ELR (cell line): ENCODE measurements around the gene KRTAP10-2.
A peak's percentile ranks its signal among the peaks of the same experiment; 100 is the strongest.
"Not testable (repeated sequence)": the region's sequence is repeated elsewhere in the genome, so short reads cannot be mapped to it uniquely, and the experiment has no call there.

Source experiments
- DNase-seq: peaks from one replicate; pipeline ENCODE4 v3.0.0-alpha.2; 2015; ENCODE audit warnings: low read depth

The KRTAP10-2 gene

DNA sequence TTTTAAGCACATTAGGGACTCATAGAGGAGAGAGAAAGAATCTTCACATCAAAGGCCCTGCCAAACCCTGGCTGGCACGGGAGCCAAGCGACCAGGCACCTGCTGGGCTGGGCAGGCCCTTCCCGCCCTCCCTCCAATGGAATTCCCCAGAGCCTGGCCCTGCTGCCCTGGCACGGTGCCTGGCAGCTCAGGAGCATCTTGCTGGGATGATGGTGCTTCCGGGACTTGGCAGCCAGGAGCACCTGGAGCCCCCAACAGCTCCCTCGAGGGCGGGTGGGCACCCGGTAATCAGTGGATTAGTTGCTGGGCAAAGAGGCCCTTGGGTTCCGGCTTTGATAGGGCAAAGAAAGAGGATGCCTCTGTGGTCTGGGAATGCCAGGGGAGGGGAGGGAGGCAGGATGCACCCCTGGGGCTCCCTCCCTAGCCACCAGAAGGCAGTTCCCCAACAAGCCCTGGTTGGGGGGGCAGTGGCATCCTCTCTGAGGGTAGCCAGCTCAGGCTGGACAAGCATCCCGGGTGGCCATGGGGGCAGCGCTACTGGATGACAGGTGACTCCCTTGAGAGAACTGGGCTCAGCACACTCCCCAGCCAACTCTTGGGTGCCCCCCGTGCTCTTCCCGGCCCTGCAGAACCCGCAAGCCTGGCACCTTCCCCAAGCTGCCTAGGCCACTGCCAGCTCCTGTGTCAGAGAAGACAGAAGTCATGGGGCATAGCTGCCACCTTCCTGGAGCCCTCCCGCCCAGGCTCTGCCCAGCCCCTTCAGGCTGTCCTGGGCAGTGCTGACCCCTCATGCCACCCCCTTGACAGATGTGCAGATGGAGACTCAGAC, 37.7 kb downstream of the KRTAP10-2 start:
- no peak for DNase-seq

DNA sequence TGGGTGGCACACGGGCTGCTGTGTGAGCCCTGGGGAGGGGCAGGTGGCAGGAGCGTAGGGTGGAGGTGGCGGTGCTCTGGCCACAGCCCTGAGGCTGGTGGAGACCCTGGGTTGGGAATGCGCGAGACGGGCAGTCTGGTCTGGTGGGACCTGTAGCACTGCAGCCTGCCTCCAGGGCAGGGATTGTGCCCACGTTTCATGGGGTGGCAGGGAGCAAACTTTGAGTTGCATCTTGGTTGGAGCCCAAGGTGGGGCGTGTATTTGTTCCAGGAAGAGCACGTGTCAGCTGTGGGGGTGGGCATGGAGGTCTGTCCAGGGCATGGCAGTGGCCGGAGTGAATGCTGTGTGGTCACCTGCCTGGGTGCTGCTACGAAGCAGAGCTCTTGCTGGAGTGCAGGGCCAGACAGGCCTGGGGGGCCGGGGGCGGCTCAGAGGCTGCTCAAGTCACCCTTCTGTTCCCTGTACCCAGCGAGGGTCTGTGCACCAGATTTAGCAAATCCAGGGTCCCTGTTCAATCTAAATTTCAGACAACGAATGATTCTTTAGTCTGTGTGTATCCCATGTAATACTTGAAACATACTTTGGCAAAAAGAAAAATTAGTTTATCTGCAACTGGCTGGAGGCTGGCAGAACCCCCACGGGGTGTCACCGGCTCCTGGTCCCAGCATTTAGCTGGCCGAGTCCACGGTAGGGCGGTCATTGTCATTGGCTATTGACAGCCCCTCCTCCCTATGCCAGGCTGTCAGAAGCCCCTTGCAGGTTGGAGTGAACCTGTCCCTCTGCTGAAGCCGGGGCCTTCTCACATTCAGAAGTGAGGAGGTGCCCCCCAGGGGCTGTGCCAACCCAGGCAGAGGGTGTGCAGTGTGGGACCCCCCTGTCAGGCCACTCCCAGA, 38.6 kb downstream of the KRTAP10-2 start:
- DNase-seq = no peak

DNA sequence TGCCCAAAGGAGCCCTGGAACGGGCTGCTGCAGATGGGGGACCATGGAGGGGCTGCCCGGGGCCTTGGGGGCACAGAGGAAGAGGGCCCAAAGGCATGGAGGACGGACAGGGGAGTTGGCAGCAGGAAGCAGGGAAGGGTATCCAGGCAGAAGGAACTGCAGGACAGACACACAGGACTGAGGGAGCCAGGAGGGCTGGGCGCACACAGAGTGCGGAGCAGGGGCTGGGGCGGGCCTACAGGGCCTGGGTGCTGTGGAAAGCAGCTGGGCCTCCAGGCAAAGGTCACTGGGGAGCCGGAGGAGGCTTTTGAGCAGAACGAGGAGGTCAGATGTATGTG, 39.4 kb downstream of the KRTAP10-2 start:
- no peak for DNase-seq

- no peak for DNase-seq
Observed at GRCh38 chr21:44511219-44511937, 39.9 kb downstream of the KRTAP10-2 start.

DNA sequence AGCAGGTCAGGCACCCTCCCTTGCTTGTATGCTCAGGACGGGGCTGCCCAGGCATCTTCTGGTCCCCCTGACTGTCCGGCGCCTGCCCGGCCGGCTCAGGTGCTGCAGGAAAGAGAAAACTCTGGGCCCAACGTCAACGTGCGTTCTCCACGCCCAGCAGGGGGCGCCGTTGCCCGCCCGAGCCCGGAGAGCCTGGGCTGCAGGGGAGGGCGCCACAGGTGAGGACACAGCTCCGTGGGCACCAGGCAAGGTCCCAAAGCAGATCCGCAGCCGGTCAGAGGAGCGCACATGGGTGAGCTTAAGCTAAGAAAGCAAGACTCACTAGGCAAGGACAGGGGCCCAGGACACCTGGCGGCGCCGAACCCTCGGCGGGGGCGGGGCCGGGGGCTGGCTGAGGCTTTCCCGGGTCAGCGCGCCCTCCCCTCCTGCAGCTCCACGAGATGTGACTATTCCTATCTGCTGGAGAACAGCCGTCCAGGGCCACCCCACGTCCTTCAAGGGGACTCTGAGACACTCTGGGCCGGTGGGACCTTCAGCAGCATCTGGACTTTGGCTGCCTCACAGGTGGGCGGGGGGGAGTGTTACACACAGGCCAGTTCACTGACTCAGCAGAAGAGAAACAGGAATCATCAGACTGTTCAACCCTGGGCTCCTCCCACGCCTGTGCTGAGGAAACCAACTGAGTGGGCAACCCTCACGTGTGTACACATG, 40.6 kb downstream of the KRTAP10-2 start:
- DNase-seq = peak; percentile 35

DNA sequence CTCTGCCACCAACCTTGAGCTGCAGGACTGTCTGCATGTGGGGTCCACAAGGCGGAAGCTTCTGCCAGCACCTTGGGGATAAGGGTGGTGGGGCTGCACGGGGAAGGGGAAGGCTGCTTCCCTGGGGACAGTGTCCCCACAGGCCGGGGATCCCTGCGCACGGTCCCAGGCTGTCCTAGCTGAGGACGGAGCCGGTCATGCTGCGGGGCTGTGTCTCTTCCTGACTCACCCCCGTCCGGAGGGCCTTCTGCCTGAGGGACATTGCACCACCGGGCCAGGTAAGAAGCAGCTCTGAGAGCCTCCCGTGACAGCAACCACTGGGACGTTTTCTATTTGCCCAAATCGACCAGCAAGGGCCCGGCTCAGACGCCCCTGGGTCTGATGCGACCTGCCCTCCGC, 41.2 kb downstream of the KRTAP10-2 start:
- no peak for DNase-seq

DNA sequence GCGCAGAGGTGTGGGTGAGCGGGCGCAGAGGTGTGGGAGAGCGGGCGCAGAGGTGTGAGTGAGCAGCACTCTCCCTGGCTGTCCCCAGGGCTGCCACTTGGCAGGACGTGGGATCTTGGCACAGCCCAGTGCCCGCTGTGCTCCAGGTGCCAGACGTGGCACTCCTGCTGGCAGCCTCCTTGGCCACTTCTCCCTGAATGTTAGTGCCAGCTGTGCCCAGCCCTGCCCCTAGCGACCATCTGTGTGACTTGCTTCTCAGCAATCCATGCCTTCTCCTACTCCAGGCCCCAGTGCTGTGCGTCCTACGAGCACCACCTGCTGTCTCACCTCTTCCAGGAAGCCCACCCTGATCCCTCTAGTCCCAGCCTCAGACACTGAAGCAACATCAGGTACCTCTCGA, 41.8 kb downstream of the KRTAP10-2 start:
- DNase-seq = peak; percentile 17

DNA sequence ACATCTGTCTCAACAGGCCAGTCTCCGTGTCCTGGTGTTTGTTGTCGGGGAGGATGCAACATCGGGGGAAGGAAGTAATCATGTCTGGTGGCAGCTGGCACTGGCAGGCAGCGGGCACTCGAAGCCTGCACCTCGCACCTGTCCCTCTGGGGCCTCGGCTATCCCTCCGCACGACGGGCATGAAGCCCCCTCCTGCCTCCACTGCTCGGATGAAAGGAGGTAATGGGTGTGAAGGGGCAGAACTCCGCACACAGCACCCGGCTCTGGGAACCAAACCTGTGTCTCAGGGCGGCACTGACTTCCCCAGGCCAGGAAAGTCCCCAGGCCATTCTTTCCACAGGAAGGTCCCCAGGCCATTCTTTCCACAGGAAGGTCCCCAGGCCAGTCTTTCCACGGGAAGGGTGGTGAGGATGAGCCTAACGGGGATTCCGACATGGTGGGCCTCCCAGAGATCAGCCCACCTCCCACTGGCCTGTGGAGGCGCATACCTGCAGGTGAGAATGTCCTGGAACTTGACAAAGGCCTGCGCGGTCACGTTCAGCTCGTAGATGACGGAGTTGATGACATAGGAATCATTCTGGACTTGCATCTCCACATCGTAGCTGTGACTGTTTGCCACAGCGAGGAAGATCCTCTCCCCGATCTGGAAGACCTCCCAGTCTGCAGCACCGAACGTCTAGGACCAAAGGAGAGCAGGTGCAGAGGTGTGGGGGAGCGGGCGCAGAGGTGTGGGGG, 42.4 kb downstream of the KRTAP10-2 start:
- no peak for DNase-seq

- DNase-seq = no peak
Observed at GRCh38 chr21:44508426-44508710, 42.9 kb downstream of the KRTAP10-2 start.

GRCh38 chr21:44507673-44508425, 43.5 kb downstream of the KRTAP10-2 start:
- DNase-seq = no peak

DNA sequence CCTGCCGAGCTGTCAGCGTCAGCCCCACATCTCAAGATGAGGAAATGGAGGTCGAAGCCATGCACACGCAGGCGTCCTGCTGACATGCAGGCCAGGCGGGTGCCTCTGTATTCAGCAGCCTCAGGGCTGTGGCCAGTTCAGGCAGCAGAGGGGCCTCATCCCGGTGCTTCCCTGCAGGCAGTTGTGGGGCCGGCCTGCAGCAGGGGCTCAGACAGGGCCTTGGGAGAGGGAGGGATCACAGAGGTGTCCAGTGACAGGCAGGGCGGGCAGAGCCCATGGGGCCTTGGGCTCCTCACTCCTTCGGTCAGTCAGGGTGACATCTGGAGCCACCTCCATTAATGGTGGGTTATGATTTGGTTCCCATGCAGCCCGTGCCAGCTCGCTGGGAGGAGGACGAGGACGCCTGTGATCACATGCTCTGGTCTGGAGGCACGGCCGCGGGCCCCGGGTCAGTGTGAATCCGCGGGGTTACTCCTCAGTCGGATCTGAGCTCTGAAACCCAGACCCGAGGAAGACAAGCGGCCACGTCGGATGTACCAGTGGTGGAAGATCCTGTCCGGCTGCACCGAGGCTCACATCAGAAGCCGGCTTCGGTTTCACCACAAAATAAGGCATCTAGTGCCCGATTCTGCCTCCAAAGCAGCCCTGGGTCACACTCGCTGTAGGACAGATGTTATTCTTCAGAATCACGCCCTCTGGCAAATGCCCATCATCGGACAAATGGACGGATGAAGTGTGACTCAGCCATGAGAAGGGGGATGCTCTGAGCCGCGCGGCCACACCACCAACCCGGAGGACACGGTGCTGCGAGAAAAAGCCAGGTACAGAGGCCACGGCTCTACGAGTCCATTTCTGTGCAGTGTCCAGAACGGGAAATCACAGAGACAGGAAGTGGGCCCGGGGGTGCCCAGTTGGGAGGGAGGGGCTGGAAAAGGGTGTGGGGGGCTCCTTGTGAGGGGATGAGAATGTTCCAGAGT, 44.7 kb downstream of the KRTAP10-2 start:
- no peak for DNase-seq

DNA sequence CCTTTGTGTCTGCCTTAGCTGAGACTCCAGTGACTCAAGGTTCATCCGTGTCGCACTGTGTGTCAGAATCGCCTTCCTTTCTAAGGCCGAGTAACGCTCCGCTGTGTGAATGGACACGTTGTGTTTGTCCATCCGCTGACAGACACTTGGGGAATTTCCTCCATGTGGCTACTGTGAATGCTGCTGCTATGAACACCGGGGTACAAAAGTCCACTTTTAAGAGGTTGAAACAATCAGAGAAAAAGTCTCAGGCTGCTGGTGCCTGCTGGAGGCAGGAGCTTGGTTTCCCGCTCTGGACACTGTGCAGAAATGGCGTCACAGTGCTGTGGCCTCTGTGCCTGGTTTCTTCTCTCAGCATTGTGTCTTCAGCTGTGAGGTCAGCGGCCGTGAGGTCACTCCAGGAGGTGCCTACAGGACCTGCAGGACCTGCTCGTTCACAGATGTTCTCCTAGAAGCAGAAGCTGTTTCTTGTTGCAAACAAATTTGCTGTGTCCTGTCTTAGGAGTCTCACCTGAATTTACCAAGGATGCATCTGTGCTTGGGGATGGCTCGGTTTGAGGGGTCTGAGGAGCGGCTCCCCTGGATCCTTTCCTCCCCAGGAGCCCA, 45.5 kb downstream of the KRTAP10-2 start:
- no peak for DNase-seq

DNA sequence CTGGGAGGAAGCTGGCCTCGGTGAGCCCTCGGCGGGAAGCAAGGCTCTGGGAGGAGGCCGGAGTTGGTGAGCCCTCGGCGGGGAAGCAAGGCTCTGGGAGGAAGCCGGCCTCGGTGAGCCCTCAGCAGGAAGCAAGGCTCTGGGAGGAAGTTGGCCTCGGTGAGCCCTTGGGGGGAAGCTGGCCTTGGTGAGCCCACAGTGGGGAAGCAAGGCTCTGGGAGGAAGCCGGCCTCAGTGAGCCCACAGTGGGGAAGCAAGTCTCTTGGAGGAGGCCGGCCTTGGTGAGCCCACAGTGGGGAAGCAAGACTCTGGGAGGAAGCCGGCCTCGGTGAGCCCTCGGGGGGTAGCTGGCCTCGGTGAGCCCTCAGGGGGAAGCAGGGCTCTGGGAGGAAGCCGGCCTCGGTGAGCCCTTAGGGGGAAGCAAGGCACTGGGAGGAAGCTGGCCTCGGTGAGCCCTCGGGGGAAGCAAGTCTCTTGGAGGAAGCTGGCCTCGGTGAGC, 47.4 kb downstream of the KRTAP10-2 start:
- DNase-seq = no peak

GRCh38 chr21:44503006-44503889, 48.1 kb downstream of the KRTAP10-2 start:
- not testable (repeated sequence) for DNase-seq

DNA sequence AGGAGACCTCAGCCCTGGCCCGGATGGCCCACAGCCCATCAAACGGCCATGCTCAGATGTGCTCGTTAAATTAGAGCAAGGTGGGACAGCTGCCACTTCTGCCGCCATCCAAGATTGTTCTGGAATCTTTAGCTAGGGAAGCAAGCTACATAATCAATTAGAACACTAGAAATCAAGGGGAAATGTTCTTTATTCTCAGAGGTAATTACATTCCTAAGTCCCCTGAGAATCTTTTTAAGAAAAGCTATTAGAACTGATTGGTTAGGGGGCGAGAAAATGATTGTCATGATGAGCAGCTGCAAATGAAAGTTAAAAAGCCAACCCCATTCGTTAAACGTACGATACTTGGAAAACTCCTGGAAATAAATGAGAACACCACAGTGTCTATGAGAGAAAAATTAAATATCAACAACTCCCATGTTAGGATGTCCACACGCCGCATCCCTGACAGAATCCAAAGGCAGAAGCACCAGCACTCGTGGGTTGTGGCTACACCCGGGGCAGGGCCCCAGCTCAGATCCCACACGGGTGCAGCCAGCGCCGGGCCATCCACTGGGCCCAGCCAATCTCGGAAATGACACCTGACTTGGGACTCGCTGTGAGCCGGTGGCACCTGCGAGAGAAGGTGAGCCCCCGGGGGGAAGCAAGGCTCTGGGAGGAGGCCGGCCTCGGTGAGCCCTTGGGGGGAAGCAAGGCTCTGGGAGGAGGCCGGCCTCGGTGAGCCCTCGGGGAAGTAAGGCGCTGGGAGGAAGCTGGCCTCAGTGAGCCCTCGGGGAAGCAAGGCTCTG, 48.9 kb downstream of the KRTAP10-2 start:
- no peak for DNase-seq
